Activated CD4-positive, alpha-beta T cell treated with anti-CD3 and anti-CD28 coated beads, Interleukin-2, amount 50 U/mL, for 1 hour (primary cell): ENCODE measurements around the gene APMAP.
"Not testable (repeated sequence)": the region's sequence is repeated elsewhere in the genome, so short reads cannot be mapped to it uniquely, and the experiment has no call there.

Source experiments
- DNase-seq: peaks from one replicate; pipeline ENCODE4 v3.0.0-alpha.2; 2020

Gene APMAP

DNA sequence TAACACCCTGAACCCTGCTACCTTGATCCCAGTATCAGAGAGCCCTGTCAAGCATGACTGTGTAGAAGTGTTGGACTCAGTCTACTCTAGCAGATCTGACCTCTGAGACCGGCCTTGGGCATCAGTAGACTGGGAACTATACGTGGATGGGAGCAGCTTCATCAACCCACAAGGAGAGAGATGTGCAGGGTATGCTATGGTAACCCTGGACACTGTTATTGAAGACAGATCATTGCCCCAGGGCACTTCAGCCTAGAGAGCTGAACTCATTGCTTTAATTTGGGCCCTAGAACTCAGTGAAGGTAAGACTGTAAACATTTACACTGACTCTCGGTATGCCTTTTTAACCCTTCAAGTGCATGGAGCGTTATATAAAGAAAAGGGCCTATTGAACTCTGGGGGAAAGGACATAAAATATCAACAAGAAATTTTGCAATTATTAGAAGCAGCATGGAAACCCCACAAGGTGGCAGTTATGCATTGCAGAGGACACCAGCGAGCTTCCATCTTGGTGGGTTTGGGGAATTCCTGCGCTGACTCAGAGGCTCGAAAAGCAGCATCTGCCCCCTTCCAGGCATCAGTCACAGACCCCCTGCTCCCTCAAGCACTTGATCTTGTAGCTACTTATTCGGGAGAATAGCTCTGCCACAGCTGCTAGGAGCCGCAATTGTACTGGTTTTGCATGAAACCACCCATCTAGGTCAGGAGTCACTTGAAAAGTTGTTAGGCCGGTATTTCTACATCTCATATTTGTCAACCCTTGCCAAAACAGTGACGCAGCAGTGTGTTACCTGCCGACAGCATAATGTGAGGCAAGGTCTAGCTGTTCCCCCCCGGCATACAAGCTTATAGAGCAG, 62.5 kb downstream of the APMAP start:
- not testable (repeated sequence) for DNase-seq

DNA sequence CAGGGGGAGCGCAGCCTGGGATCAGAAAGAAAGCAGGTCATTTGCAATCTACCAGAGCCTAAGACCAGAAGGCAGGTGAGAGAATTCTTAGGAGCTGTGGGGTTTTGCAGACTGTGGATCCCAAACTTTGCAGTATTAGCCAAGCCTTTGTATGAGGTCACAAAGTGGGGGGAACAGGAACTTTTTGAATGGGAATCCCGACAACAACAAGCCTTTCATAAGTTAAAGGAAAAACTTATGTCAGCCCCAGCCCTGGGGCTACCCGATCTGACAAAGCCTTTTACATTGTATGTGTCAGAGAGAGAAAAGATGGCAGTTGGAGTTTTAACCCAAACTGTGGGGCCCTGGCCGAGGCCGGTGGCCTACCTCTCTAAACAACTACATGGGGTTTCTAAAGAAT, 63.3 kb downstream of the APMAP start:
- DNase-seq: not testable (repeated sequence)

DNA sequence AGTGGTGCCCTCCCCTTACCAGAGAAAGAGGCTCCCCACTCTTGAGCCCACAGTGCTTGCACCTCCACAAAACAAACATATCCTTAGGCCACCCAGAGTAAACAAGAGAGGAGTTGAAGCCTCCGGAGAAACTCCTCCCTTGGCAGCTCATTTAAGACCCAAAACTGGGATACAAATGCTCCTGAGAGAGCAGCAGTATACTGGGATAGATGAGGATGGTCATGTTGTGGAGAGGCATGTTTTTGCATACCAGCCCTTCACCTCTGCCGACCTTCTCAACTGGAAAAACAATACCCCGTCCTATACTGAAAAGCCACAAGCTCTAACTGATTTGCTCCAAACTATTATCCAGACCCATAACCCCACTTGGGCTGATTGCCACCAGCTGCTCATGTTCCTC, 71.8 kb downstream of the APMAP start:
- not testable (repeated sequence) for DNase-seq

DNA sequence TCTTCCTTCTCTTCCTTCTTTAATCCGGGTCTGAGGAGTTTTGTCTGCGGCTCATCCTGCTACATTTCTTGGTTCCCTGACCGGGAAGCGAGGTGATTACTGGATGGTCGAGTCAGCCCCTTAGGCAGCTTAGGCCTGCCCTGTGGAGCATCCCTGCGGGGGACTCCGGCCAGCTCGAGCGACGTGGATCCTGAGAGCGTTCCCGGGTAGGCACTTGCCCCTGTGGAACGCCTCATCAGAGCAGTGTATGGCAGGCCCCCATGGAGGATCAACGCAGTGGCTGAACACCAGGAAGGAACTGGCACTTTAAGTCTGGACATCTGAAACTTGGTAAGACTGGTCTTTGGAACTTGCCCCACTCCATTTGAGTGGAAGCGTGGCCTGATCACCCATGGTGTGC, 72.9 kb downstream of the APMAP start:
- not testable (repeated sequence) for DNase-seq

DNA sequence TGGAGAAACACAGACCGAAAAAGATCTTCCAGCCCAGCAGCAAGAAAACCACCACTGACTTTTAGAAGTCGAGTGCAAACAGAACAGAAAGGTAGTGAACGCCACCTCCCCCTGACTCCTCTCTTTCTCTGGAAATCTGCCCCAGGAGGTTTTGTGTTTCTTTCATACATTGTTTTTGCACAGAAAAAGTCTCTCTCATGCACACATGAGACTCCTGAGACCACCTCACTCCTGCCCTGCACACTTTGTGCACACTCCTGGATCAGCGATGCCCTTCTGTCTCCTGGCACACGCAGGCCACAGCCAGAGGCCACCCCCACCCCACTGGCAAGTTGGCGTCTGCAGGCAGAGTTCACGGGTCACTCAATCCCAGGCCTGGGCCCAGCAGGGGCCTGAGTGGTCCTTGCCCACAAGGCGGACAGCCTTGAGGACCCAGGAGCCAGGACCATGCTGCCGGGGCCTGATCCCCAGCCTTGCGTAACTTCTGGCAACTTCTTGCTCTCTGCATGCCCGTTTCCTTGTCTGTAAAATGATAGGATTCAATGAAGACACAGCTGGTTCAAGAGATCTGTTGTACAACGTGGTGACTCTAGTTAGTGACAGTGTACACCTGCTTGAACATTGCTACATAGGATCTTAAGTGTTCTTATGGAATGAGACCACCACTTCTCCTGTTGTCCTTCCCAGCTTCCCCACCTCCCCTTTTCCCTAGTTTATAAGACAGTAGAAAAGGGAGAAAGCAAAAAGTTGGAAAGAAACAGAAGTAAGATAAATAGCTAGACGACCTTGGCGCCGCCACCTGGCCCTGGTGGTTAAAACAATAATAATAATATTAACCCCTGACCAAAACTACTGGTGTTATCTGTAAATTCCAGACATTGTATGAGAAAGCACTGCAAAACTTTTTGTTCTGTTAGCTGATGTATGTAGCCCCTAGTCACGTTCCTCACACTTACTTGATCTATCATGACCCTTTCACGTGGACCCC, 73.7 kb downstream of the APMAP start:
- no peak for DNase-seq

DNA sequence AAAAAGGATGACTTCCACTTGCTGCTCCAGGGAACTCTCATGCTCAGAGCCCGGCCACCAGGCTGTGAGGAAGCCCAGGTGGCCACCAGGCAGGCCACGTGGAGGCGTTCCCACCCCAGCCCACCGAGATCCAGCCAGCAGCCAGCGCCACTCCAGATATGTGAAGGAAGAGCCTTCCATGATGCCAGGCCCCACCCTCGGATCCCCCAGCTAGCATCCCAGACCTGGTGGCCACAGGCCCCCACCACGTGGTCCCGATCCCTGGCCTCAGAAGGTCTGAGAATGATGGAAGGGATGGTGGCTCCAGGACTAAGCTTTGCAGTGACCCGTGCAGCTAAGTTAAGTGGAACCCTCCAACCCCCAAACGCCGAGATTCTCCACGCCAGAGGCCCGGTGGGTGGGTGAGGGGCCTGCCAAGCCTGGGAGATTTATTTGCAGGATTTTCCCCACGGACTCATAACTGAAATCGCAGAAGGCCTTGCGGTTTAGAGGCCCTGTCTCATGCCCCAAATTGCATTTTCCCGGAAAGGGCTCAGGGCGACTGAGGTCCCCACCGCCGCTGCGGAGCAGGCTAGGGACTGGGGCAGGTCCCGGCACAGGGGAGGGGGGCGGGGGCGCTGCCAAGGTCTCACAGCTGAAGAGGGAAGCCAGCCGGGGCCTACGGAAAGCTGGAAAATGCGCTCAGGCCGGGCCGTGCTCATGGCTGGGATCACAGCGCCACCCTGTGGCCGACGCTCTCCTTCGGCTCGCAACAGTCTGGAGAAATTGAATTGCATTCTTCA, 74.6 kb downstream of the APMAP start:
- peak; percentile 43 for DNase-seq

DNA sequence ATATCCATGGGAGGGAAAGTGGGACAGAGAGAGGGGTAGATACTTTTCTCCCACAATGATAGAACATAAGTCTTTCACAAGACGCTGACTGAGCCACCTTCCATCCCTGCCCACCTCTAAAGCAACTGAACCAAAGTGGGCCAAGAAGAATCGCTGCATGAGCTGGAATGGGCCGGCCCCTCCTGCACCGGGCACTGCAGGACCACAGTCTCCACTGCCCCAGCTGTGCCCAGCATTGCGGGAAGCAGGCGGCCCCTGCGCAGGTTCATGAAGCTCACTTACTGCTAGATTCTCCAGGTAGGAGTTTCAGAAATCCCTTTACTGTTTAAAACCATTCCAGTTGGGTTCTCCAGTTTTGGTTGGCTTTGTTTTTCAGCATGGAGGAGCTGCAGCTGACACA, 75.5 kb downstream of the APMAP start:
- no peak for DNase-seq

DNA sequence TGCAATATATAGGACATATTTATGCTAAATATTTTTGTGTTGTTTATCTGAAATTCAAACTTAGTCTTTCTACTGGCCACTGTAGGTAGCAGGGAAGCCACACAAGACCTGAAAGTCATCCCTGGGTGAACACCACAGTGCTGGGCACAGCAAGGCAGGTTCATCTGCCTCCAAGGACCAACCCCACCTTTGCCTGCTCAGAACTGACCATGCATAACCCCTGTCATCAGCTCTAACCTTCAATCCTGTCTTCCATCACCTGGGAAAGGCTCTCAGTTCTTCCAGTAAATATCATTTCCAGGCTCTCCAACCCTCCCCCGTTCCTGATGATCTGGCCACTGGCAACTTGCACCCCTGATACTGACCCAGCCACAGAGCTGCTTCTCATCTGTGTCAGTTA, 76.1 kb downstream of the APMAP start:
- no peak for DNase-seq

DNA sequence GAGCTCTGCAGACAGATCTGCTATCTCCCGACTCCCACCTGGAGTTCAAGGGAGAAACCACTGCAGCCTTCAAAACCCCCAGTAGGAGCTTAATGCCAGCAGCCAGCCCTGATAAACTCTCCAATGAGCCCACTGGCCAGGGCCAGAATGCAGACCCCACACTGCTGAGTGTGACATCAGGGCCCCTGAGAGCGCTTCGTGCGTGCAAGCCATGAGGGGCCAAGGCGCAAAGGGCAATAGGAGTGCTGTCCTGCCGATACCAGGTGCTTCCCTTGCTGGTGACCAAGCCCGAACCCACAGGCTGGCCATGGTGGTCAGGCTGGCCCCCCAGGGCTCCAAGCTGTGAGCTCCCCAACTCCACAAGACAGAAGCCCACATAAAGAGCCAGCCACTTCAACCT, 76.7 kb downstream of the APMAP start:
- no peak for DNase-seq

DNA sequence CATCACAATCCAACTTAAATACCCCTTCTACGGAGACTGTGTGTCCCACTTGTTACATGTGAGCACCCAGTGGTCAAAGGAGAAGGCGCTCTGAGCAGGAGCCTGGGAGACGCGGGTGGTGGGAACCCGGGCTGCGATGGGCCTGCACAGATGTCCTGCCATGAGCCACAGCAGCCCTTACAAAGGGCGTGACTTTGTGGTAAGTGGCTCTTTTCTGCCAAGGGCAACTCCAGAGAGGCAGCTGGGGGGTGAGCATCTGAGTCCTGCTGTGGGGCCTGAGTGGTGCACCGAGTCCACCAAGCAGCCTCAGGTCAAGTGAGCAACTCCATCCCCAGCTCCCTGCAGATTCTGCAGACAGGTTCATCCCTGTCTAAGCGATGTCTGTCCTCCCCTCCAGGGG, 77.1 kb downstream of the APMAP start:
- no peak for DNase-seq

DNA sequence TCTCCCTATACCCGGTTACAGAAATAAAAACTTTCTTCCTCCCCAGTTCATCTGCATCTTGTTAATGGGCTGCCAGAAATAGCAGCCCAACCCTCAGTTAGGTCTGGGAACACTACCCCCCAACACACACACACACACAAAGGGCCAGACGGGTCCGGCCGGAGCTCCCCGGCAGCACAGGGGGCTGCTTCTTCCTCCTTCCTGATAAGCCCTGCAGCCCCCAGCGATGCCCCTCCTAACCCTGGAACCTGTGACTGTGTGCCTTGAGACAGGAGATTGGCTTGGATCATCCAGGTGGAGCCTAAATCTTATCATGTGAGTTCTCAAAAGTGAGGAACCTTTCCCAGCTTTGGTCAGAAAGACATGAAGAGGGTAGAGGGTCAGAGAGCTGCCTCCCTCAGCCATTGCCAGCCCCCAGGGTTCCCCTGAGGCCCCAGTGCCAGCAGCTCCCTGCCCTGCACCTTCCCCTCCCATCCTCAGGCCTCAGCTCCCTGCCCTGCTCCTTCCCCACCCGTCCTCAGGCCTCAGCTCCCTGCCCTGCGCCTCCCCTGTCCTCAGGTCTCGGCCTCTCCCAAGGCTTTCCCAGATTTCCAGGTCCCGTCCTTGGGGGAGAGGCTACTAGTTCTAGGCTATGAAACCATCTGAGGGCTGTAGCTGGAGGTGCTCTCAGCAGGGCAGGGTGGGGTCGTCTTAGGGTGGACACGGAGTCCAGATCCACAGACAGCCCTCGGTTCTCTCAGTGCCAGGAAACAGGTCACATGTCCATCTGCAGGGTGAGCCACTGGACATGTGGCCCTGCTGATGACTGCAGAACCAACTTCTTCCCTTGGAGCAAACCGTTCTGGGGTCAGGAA, 77.9 kb downstream of the APMAP start:
- no peak for DNase-seq

DNA sequence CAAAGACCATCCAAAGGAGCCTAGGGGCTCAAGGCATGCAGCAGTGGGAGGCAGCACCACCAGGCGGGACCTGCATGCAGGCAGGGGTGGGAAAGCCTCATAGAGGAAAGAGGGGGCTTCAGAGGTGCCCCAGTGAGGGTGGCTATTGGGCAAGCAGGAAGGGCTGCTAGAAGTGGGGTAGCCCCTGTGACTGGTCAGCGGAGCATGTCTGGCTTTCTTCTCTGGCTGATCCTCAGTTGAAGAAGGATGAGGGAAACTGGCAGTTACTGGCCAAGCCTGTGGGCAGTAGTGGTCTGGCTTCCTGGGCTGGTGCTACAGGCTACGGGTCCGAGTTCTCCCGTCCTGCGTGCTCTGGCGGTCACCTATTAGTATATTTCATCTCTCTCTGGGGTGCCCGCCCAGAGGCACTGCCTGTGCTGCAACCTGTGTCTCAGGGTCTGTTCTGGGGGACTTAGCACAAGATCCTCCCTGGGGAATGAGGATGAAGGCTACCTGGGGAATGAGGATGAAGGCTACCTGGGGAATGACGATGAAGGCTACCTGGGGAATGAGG, 79.4 kb downstream of the APMAP start:
- DNase-seq: no peak
